GM23338 (cell line): ENCODE measurements around the gene CCDC90B. TPM values are rescaled to one million over a fixed set of nuclear protein-coding genes. Genes with fewer than 3 reads are reported as not detected.
A peak's percentile ranks its signal among the peaks of the same experiment; 100 is the strongest.

Source experiments
- ATAC-seq: fragments of 200-7000 bp; cut with Tn5 transposase; 3 replicates; pipeline ENCODE4 v1.9.1; 2020
- DNase-seq: peaks from one replicate; pipeline ENCODE4 v3.0.0-alpha.2; 2015; ENCODE audit warnings: low spot score
- H2AFZ ChIP-seq: fragments of 200-600 bp; sonication (generic); 2 replicates; pipeline ENCODE4 v1.8.0; 2016; ENCODE audit warnings: antibody characterized with exemption, mild to moderate bottlenecking, moderate library complexity
- H3F3A ChIP-seq: fragments of 200-600 bp; sonication (generic); replicated peaks from 2 replicates; pipeline ENCODE4 v1.8.0; 2017; ENCODE audit warnings: antibody characterized with exemption, mixed run types, low read depth
- H3K27ac ChIP-seq: fragments of 200-600 bp; sonication (generic); 2 replicates; pipeline ENCODE4 v1.6.1; 2016; ENCODE audit warnings: low read depth
- H3K27me3 ChIP-seq: fragments of 200-600 bp; sonication (generic); 2 replicates; pipeline ENCODE4 v1.8.0; 2016; ENCODE audit warnings: mild to moderate bottlenecking, mixed run types, moderate library complexity; ENCODE audit not compliant: insufficient read depth
- H3K36me3 ChIP-seq: fragments of 200-600 bp; sonication (generic); 2 replicates; pipeline ENCODE4 v1.8.0; 2016; ENCODE audit warnings: mild to moderate bottlenecking; ENCODE audit not compliant: insufficient read depth
- H3K4me1 ChIP-seq: fragments of 200-600 bp; sonication (generic); 2 replicates; pipeline ENCODE4 v1.8.0; 2016; ENCODE audit warnings: mild to moderate bottlenecking, moderate library complexity; ENCODE audit not compliant: insufficient read depth
- H3K4me2 ChIP-seq: fragments of 200-600 bp; sonication (generic); 2 replicates; pipeline ENCODE4 v1.7.1; 2017; ENCODE audit warnings: mixed run types
- H3K4me3 ChIP-seq: fragments of 200-600 bp; sonication (generic); 2 replicates; pipeline ENCODE4 v1.6.1; 2016; ENCODE audit warnings: mixed run types
- H3K79me2 ChIP-seq: fragments of 200-600 bp; sonication (generic); replicated peaks from 2 replicates; pipeline ENCODE4 v1.8.0; 2017; ENCODE audit warnings: mild to moderate bottlenecking; ENCODE audit not compliant: insufficient read depth
- H3K9me2 ChIP-seq: fragments of 200-600 bp; sonication (generic); 2 replicates; pipeline ENCODE4 v1.8.0; 2017; ENCODE audit not compliant: insufficient read depth
- H4K20me1 ChIP-seq: fragments of 200-600 bp; sonication (generic); replicated peaks from 2 replicates; pipeline ENCODE4 v1.8.0; 2017; ENCODE audit warnings: mild to moderate bottlenecking; ENCODE audit not compliant: insufficient read depth
- H3K27ac Mint-ChIP-seq: 2 replicates; pipeline ENCODE4 v1.8.0; 2020; ENCODE audit warnings: inconsistent platforms, mild to moderate bottlenecking, moderate library complexity, mixed read lengths
- H3K27me3 Mint-ChIP-seq: 3 replicates; pipeline ENCODE4 v1.8.0; 2022; ENCODE audit warnings: low read depth, mild to moderate bottlenecking, moderate library complexity, mixed read lengths, inconsistent platforms; ENCODE audit not compliant: insufficient read depth, poor library complexity
- H3K36me3 Mint-ChIP-seq: 3 replicates; pipeline ENCODE4 v1.8.0; 2021; ENCODE audit warnings: low read depth, mild to moderate bottlenecking, inconsistent platforms, moderate library complexity, mixed read lengths
- H3K4me1 Mint-ChIP-seq: 3 replicates; pipeline ENCODE4 v1.8.0; 2020; ENCODE audit warnings: mild to moderate bottlenecking, inconsistent platforms, mixed read lengths
- H3K4me3 Mint-ChIP-seq: 3 replicates; pipeline ENCODE4 v1.8.0; 2021; ENCODE audit warnings: moderate library complexity, mild to moderate bottlenecking, inconsistent platforms, mixed read lengths
- H3K9me3 Mint-ChIP-seq: 3 replicates; pipeline ENCODE4 v1.8.0; 2020; ENCODE audit warnings: moderate library complexity, mild to moderate bottlenecking, inconsistent platforms, mixed read lengths
- JUNB ChIP-seq: IDR thresholded peaks from one replicate; pipeline ENCODE4 v1.6.1; 2016; ENCODE audit warnings: antibody characterized with exemption; ENCODE audit not compliant: unreplicated experiment
- POLR2AphosphoS5 ChIP-seq: IDR thresholded peaks from 2 replicates; pipeline ENCODE4 v1.6.1; 2016; ENCODE audit warnings: antibody characterized with exemption, low read depth
- STAT1 ChIP-seq: IDR thresholded peaks from one replicate; pipeline ENCODE4 v1.6.1; 2016; ENCODE audit warnings: antibody characterized with exemption; ENCODE audit not compliant: unreplicated experiment
- polyA plus RNA-seq: library from polyadenylated mRNA; unstranded; fragments of >200 nt; fragmentation: Nextera tagmentation; extraction: Ambion mirVana; gene quantifications from 2 replicates; pipeline ENCODE4 v1.2.1, GENCODE V29; 2016
- total RNA-seq: library from RNA; depleted of rRNA; stranded (reverse); fragments of >200 nt; shearing (Covaris generic); gene quantifications from 2 replicates; pipeline ENCODE4 v1.2.3, GENCODE V29; 2014
- TF ChIP-seq, protein P1 (sequence below), 2 experiments: fragments of 200-600 bp in 1 of 2; sonication (generic) in 1 of 2; conservative IDR thresholded peaks; 2 replicates each; pipeline versions ENCODE4 v1.5.1 to v1.6.1; 2016 to 2017; ENCODE audit warnings: antibody characterized with exemption in 2 of 2, low read depth in 2 of 2, mild to moderate bottlenecking in 2 of 2, moderate library complexity in 1 of 2
- TF ChIP-seq, protein P2 (sequence below): IDR thresholded peaks from one replicate; pipeline ENCODE4 v1.6.1; 2018; ENCODE audit warnings: antibody characterized with exemption; ENCODE audit not compliant: unreplicated experiment
- TF ChIP-seq, protein P3 (sequence below): fragments of 250-450 bp; sonication (Bioruptor Pico); IDR thresholded peaks from 2 replicates; pipeline ENCODE4 v1.5.0; 2020; ENCODE audit warnings: mild to moderate bottlenecking, moderate library complexity
- TF ChIP-seq, protein P4 (sequence below): IDR thresholded peaks from 2 replicates; pipeline ENCODE4 v1.6.1; 2016; ENCODE audit warnings: antibody characterized with exemption

CCDC90B gene
- total and polyA plus RNA-seq, 2 experiments from 2014 or later: 55.1 to 89.0 TPM

DNA sequence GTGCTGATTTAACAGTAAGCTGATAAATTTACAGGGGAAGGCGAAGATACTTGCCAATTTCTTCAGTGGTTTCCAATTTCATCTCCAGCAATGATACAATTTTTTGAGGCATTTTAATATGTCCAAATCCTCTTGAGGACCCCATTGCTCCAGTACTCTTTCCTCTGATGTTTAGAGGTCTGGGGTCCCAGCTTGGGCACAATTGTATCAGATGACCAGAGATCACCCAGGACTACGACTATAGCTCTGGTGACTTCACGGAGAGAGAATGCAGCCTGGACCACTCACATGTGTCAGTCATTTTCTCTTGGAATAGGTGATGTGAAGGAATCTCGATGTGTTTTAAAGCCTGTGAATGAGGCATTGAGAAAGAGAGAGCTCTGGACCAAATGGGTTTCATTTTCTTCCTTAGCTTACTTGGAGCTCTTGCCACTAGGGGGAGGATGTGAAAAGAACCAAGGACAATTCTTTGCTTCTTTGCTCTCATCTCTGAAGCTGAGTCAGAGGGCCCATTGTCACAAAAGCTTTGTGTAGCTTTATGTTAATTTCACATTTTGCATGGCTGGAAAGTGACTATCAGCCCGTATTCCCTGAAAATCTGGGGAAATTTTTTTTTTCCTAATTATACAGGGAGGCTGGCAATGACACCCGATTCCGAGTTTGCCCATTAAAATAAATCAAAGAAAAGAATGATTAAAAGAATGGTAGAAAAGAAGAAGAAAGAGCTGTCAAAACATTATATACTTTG lies 6.7 kb upstream of the CCDC90B start:
- Histone ChIP-seq H4K20me1 (no peaks in the 10 kb centered on the region), H2AFZ (no peak overlapping the region), H3F3A (no peaks in the 10 kb centered on the region), H3K36me3 (no peaks in the 10 kb centered on the region), H3K4me1 (no peaks in the 10 kb centered on the region; the same call in 1 of the 2 replicates), H3K4me3 (no peak overlapping the region), H3K27me3 (no peaks in the 10 kb centered on the region), H3K27ac (no peak overlapping the region), H3K79me2 (no peaks in the 10 kb centered on the region), H3K9me2 (no peaks in the 10 kb centered on the region; the same call in 1 of the 2 replicates), H3K4me2 (no peak overlapping the region)
- Mint-ChIP-seq H3K4me3 (no peak overlapping the region), H3K36me3 (no peaks in the 10 kb centered on the region), H3K9me3 (no peaks in the 10 kb centered on the region), H3K27me3 (no peaks in the 10 kb centered on the region), H3K27ac (peak overlapping the region; percentile 39; the same call in 1 of the 2 replicates), H3K4me1 (peaks cover 19% of the 10 kb centered on the region)
- DNase-seq (peak; percentile 95), ATAC-seq (peak; percentile 94)
- TF ChIP-seq, protein P1, sequence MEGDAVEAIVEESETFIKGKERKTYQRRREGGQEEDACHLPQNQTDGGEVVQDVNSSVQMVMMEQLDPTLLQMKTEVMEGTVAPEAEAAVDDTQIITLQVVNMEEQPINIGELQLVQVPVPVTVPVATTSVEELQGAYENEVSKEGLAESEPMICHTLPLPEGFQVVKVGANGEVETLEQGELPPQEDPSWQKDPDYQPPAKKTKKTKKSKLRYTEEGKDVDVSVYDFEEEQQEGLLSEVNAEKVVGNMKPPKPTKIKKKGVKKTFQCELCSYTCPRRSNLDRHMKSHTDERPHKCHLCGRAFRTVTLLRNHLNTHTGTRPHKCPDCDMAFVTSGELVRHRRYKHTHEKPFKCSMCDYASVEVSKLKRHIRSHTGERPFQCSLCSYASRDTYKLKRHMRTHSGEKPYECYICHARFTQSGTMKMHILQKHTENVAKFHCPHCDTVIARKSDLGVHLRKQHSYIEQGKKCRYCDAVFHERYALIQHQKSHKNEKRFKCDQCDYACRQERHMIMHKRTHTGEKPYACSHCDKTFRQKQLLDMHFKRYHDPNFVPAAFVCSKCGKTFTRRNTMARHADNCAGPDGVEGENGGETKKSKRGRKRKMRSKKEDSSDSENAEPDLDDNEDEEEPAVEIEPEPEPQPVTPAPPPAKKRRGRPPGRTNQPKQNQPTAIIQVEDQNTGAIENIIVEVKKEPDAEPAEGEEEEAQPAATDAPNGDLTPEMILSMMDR (conservative IDR thresholded peaks at IDR 0.05; ENCODE audit: low read depth in 2 of 2): peak; percentile 77 to 79
- no peak for TF ChIP-seq STAT1

DNA sequence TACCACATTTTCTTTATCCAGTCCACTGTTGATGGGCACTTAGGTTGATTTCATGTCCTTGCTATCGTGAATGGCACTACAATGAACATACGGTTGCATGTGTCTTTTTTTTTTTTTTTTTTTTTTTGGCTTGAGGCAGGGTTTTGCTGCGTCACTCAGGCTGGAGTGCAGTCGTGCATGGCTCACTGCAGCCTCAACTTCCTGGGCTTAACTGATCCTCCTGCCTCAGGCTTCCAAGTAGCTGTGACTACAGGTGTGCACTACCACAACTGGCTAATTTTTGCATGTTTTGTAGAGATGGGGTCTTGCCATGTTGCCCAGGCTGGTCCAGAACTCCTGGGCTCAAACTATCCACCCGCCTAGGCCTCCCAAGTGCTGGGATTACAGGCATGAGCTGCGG lies 1.5 kb upstream of the CCDC90B start:
- Mint-ChIP-seq H3K27ac (no peak overlapping the region), H3K4me3 (peak overlapping the region; percentile 35; the same call in 1 of the 3 replicates), H3K4me1 (peaks cover 19% of the 10 kb centered on the region), H3K27me3 (no peaks in the 10 kb centered on the region), H3K36me3 (no peaks in the 10 kb centered on the region), H3K9me3 (no peaks in the 10 kb centered on the region)
- Histone ChIP-seq H3K27me3 (no peaks in the 10 kb centered on the region), H3F3A (no peaks in the 10 kb centered on the region), H2AFZ (no peak overlapping the region), H3K36me3 (no peaks in the 10 kb centered on the region), H3K4me2 (no peak overlapping the region), H3K27ac (no peak overlapping the region), H3K4me1 (no peaks in the 10 kb centered on the region; the same call in none of the 2 replicates), H4K20me1 (no peaks in the 10 kb centered on the region), H3K4me3 (no peak overlapping the region), H3K9me2 (no peaks in the 10 kb centered on the region), H3K79me2 (peaks cover 27% of the 10 kb centered on the region)
- ATAC-seq (no peak), DNase-seq (no peak)
- TF ChIP-seq, protein P2, sequence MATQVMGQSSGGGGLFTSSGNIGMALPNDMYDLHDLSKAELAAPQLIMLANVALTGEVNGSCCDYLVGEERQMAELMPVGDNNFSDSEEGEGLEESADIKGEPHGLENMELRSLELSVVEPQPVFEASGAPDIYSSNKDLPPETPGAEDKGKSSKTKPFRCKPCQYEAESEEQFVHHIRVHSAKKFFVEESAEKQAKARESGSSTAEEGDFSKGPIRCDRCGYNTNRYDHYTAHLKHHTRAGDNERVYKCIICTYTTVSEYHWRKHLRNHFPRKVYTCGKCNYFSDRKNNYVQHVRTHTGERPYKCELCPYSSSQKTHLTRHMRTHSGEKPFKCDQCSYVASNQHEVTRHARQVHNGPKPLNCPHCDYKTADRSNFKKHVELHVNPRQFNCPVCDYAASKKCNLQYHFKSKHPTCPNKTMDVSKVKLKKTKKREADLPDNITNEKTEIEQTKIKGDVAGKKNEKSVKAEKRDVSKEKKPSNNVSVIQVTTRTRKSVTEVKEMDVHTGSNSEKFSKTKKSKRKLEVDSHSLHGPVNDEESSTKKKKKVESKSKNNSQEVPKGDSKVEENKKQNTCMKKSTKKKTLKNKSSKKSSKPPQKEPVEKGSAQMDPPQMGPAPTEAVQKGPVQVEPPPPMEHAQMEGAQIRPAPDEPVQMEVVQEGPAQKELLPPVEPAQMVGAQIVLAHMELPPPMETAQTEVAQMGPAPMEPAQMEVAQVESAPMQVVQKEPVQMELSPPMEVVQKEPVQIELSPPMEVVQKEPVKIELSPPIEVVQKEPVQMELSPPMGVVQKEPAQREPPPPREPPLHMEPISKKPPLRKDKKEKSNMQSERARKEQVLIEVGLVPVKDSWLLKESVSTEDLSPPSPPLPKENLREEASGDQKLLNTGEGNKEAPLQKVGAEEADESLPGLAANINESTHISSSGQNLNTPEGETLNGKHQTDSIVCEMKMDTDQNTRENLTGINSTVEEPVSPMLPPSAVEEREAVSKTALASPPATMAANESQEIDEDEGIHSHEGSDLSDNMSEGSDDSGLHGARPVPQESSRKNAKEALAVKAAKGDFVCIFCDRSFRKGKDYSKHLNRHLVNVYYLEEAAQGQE: no peak
- TF ChIP-seq JUNB (no peak), POLR2AphosphoS5 (no peak)
- TF ChIP-seq, protein P3, sequence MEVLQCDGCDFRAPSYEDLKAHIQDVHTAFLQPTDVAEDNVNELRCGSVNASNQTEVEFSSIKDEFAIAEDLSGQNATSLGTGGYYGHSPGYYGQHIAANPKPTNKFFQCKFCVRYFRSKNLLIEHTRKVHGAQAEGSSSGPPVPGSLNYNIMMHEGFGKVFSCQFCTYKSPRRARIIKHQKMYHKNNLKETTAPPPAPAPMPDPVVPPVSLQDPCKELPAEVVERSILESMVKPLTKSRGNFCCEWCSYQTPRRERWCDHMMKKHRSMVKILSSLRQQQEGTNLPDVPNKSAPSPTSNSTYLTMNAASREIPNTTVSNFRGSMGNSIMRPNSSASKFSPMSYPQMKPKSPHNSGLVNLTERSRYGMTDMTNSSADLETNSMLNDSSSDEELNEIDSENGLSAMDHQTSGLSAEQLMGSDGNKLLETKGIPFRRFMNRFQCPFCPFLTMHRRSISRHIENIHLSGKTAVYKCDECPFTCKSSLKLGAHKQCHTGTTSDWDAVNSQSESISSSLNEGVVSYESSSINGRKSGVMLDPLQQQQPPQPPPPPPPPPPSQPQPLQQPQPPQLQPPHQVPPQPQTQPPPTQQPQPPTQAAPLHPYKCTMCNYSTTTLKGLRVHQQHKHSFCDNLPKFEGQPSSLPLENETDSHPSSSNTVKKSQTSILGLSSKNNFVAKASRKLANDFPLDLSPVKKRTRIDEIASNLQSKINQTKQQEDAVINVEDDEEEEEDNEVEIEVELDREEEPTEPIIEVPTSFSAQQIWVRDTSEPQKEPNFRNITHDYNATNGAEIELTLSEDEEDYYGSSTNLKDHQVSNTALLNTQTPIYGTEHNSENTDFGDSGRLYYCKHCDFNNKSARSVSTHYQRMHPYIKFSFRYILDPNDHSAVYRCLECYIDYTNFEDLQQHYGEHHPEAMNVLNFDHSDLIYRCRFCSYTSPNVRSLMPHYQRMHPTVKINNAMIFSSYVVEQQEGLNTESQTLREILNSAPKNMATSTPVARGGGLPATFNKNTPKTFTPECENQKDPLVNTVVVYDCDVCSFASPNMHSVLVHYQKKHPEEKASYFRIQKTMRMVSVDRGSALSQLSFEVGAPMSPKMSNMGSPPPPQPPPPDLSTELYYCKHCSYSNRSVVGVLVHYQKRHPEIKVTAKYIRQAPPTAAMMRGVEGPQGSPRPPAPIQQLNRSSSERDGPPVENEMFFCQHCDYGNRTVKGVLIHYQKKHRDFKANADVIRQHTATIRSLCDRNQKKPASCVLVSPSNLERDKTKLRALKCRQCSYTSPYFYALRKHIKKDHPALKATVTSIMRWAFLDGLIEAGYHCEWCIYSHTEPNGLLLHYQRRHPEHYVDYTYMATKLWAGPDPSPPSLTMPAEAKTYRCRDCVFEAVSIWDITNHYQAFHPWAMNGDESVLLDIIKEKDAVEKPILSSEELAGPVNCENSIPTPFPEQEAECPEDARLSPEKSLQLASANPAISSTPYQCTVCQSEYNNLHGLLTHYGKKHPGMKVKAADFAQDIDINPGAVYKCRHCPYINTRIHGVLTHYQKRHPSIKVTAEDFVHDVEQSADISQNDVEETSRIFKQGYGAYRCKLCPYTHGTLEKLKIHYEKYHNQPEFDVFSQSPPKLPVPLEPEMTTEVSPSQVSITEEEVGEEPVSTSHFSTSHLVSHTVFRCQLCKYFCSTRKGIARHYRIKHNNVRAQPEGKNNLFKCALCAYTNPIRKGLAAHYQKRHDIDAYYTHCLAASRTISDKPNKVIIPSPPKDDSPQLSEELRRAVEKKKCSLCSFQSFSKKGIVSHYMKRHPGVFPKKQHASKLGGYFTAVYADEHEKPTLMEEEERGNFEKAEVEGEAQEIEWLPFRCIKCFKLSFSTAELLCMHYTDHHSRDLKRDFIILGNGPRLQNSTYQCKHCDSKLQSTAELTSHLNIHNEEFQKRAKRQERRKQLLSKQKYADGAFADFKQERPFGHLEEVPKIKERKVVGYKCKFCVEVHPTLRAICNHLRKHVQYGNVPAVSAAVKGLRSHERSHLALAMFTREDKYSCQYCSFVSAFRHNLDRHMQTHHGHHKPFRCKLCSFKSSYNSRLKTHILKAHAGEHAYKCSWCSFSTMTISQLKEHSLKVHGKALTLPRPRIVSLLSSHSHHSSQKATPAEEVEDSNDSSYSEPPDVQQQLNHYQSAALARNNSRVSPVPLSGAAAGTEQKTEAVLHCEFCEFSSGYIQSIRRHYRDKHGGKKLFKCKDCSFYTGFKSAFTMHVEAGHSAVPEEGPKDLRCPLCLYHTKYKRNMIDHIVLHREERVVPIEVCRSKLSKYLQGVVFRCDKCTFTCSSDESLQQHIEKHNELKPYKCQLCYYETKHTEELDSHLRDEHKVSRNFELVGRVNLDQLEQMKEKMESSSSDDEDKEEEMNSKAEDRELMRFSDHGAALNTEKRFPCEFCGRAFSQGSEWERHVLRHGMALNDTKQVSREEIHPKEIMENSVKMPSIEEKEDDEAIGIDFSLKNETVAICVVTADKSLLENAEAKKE (CRISPR knock-in tag): no peak
- TF ChIP-seq, protein P4, sequence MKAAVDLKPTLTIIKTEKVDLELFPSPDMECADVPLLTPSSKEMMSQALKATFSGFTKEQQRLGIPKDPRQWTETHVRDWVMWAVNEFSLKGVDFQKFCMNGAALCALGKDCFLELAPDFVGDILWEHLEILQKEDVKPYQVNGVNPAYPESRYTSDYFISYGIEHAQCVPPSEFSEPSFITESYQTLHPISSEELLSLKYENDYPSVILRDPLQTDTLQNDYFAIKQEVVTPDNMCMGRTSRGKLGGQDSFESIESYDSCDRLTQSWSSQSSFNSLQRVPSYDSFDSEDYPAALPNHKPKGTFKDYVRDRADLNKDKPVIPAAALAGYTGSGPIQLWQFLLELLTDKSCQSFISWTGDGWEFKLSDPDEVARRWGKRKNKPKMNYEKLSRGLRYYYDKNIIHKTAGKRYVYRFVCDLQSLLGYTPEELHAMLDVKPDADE: no peak
